Measurements from ENCODE around the gene RAP1GAP2. TPM values are rescaled to one million over a fixed set of nuclear protein-coding genes. Genes with fewer than 3 reads are reported as not detected.
A peak's percentile ranks its signal among the peaks of the same experiment; 100 is the strongest.
"Not testable (repeated sequence)": the region's sequence is repeated elsewhere in the genome, so short reads cannot be mapped to it uniquely, and the experiment has no call there.

RAP1GAP2 gene
- total RNA-seq, 2 donors from 2014 or later: 77.3 to 109 TPM

DNA sequence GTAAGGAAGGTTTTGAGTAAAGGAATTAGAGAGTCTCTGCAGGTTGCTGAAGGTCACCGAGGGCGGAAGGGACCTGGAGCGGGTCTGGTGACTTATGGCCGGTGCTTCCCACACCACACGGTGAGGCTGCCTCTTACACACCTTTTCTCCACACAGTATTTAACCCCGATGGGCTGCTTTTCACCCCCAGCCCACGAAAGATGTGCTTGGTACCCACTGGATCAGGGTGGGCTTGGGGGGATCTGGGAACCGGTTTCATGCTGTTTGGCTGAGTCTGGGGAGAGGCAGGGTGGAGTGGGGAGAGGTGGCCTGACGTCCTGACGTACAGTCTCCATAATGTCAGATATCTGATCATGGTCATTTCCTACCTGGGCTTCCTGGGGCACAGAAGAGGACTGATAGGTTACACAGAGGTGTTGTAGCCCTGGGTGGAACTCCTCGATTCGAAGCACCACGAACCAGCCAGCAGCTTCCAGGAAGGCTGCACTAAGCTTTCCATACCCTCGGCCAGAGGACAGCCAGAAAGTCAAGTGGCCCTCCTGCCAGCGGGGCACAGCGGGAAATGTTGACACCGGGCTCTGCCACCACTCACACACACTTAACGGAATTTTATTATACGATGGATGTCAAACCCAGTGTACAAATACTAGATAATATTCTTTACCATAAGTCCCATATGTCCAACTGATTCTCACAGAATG lies 233.1 kb downstream of the RAP1GAP2 start:
- ATAC-seq (no peak), DNase-seq (no peak)
- Mint-ChIP-seq H3K36me3 (ENCODE audit: low read depth) (peaks cover 5% of the 10 kb centered on the region), H3K4me1 (peaks cover 3% of the 10 kb centered on the region), H3K27ac (no peak overlapping the region), H3K4me3 (no peak overlapping the region), H3K27me3 (no peaks in the 10 kb centered on the region)
- H3K9me3 ChIP-seq (ENCODE audit: control insufficient read depth, low read length, poor library complexity, severe bottlenecking): no peaks in the 10 kb centered on the region

DNA sequence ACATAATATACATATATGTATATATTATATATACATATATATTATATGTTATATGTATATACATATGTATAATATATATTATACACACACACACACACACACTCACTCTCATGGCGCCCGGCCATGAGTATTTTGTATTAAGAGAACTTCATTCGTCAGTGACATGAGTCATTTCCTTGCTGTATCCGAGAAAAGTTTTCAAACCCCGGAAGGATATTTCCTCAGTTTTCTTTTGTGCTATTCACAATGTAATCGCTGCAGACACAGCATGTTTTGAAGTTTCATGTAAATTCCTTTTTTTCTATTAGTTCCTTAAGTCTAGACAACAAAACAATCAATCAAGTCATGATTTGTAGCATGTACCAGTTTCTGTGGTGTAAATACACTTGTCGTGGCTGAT lies 233.9 kb downstream of the RAP1GAP2 start:
- no peak for DNase-seq
- H3K4me1 Mint-ChIP-seq: peaks cover 3% of the 10 kb centered on the region
- no peak overlapping the region for H3K4me3 Mint-ChIP-seq
- H3K27ac Mint-ChIP-seq: no peak overlapping the region
- no peak for ATAC-seq
- H3K27me3 Mint-ChIP-seq: no peaks in the 10 kb centered on the region
- H3K36me3 Mint-ChIP-seq (ENCODE audit: low read depth): peaks cover 5% of the 10 kb centered on the region
- H3K9me3 ChIP-seq (ENCODE audit: control insufficient read depth, low read length, poor library complexity, severe bottlenecking): no peaks in the 10 kb centered on the region

DNA sequence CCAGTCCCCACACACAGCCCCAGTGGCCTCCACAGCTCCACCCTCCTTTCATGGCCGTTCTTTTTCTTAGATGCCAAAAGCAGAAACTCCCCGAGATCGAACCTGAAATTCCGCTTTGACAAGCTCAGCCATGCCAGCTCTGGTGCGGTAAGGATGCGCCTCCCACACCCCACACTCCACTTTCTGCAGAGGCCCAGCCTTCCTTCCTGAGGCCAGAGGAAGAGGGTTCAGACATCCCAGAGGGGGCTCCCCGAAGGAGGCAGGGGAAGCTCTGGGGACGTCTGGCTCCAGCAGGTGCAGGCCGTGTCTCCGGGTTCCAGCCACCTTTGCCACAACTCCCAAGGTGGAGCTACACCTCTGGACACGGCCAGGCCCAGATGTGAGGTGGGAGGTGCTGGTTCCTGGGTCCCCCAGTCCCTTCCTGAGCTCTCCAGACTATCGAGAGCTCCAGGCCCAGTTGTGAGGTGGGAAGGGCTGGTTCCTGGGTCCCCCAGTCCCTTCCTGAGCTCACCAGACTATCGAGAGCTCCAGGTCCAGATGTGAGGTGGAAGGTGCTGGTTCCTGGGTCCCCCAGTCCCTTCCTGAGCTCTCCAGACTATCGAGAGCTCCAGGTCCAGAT lies 234.7 kb downstream of the RAP1GAP2 start:
- not testable (repeated sequence) for H3K4me3 Mint-ChIP-seq; H3K9me3 ChIP-seq (ENCODE audit: control insufficient read depth, low read length, poor library complexity, severe bottlenecking); ATAC-seq; H3K27me3 Mint-ChIP-seq; H3K36me3 Mint-ChIP-seq (ENCODE audit: low read depth); DNase-seq; H3K4me1 Mint-ChIP-seq; H3K27ac Mint-ChIP-seq

DNA sequence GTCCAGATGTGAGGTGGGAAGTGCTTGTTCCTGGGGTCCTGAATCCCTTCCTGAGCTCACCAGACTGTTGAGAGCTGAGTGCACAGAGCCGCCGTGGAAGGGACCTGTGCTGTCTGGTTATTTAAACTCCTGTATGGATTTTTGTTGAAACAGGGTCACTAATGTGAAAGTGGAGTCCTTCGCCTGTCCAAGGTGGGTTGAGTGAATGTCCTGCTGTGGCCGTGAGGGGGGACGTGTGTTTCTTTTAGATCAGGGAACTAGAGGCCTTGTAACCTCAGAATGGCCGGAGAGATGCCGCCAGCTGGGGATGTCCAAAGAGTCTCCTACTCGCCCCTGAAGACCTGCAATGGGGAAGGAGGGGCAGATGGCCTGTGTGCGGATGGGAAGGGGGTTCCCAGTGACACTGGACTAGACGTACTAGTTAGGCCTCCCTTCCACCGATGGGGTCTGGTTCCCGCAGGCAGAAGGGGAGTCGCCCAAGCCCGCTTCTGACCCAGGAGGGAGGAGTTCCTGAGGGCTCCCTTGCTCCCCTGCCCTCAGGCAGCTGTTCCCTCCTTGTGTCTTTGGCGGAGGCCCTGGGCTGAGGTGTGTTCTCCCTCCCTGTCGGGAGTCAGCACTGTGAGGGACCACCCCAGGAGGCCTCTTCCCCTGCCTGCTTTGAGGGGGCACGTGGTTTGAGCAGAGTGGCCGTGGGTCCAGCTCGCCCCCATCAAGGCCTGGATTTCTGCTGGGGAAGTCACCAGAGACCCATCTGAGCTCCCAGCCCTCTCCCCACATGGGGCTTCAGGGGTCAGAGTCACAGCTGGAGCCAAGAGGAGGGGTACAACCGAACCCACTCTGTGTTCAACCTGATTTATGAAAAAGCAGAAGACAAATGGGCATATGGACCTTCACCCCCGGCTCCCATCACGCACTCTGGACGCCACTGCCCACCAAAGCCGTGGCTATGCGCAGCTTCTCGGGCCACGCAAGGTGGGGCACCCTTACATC lies 236.3 kb downstream of the RAP1GAP2 start:
- no peak for ATAC-seq
- Mint-ChIP-seq H3K4me3 (no peak overlapping the region), H3K27ac (no peak overlapping the region), H3K36me3 (ENCODE audit: low read depth) (peaks cover 5% of the 10 kb centered on the region), H3K4me1 (peaks cover 9% of the 10 kb centered on the region), H3K27me3 (no peaks in the 10 kb centered on the region)
- no peaks in the 10 kb centered on the region for H3K9me3 ChIP-seq (ENCODE audit: control insufficient read depth, low read length, poor library complexity, severe bottlenecking)
- no peak for DNase-seq

DNA sequence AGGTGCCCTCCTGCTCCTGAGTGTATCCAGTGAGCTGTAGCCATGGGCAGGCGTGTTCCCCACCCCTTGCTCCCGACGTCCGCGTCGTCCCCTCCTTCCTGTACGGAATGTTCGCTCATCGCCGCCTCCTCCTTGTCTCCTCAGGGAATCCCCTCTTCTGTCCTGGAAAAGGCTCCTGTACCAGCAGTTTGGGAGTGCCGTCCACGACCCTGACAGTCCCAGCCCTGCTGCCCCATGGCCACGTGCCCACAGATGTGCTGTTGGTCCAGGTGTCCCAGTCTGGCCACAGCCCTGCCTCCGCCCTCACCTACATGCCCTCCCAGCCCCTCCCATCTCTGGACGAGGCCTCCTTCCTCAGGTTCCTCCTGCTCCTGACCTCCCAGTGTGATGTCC lies 237.0 kb downstream of the RAP1GAP2 start:
- H3K9me3 ChIP-seq (ENCODE audit: control insufficient read depth, low read length, poor library complexity, severe bottlenecking): no peaks in the 10 kb centered on the region
- DNase-seq (no peak), ATAC-seq (no peak)
- H3K27me3 Mint-ChIP-seq: no peaks in the 10 kb centered on the region
- H3K36me3 Mint-ChIP-seq (ENCODE audit: low read depth): no peaks in the 10 kb centered on the region
- peaks cover 6% of the 10 kb centered on the region for H3K4me1 Mint-ChIP-seq
- no peak overlapping the region for H3K27ac Mint-ChIP-seq
- no peak overlapping the region for H3K4me3 Mint-ChIP-seq

DNA sequence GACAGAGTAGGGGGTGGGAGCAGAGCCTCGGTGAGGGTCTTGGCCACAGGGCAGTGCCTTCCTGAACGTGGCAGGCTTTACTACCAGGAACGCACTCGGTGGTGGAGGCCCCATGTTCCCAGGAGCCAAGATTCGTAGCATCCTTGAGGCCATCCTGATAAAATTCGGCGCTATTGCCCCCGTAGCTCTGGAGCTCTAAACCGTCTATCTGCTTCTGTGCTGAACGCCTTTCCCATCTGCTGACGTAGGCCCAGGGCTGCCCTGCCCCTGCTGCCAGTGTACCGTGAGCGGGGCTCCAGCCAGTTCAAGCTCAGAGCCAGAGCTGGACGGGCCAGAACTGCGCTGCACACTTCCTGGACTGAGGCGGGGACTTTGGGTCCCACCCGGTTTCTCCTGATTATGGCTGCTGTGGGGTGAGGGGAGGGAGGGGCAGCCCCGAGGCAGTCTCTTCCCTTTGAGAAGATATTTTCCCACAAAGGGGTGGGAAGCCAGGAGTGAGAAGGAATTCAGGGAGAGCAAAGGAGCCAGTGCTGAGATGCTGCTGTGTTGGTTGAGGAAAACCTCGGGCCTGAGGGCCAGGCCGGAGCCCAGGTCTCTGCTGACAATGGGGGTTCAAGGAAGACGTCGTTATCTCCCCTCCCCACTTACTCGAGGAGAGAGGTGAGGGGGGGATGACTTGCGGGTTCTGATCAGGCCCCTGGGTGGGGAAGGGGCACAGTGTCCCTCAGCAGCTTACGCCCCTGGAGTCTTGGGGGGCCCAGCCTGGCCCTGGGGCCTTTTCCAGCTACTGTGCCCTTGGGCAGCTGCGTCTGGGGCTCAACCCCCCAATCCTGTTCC lies 237.7 kb downstream of the RAP1GAP2 start:
- H3K9me3 ChIP-seq (ENCODE audit: control insufficient read depth, low read length, poor library complexity, severe bottlenecking): no peaks in the 10 kb centered on the region
- ATAC-seq: no peak
- no peak overlapping the region for H3K27ac Mint-ChIP-seq
- H3K36me3 Mint-ChIP-seq (ENCODE audit: low read depth): no peaks in the 10 kb centered on the region
- no peak for DNase-seq
- no peak overlapping the region for H3K4me3 Mint-ChIP-seq
- H3K4me1 Mint-ChIP-seq: peaks cover 7% of the 10 kb centered on the region
- H3K27me3 Mint-ChIP-seq: no peaks in the 10 kb centered on the region

DNA sequence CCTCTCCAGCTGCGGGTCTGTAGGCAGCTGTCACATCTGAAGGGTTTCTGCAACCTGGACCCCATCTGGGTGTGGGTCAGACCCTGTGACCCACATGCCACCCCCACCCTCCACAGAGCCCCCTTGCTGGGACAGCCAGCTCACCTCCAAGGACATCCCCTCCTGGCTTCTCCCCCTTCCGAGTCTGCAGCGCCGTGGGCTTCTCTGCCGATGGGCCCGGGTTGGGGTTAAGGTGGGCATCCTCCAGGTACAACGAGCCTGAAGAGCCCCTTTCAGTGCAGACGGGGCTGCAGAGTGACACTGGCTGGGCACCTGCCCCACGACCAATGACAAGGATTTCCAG lies 238.3 kb downstream of the RAP1GAP2 start:
- H3K36me3 Mint-ChIP-seq (ENCODE audit: low read depth): no peaks in the 10 kb centered on the region
- no peak overlapping the region for H3K27ac Mint-ChIP-seq
- H3K27me3 Mint-ChIP-seq: no peaks in the 10 kb centered on the region
- ATAC-seq: no peak
- no peak for DNase-seq
- H3K4me3 Mint-ChIP-seq: no peak overlapping the region
- peaks cover 11% of the 10 kb centered on the region for H3K4me1 Mint-ChIP-seq
- H3K9me3 ChIP-seq (ENCODE audit: control insufficient read depth, low read length, poor library complexity, severe bottlenecking): no peaks in the 10 kb centered on the region

DNA sequence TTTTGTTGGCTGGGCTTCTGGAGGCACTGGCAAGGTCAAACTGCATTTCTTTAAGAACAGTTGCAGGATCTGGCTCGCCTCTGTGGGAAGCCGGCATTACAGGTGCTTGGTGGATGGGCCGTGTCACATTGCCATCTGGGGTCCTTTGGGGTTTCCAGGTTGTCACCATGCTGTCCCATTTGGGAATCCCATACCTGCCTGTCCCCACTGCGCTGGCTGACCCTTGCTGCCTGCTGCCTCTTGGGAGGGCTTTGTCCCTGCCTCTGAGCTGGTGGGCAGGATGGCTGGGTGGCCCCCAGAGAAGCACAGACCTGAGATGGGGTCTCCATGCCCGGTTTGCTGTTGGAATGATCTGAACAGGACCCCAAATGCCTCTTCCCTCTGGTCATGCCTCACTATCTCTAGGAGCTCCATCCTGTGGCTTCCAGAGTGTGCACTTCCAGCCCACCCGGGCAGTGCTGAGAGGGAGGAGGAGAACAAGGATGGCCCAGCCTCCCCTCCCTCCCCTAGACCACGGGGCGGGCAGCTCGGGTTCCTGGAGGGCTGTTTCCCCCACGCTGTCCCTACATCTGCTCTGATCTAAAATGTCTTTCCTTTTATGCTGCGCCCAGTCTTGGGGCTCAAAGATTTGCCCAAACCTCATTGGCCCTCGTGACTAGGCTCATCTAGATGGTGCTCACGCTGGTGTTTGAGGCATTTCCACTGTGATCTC lies 239.2 kb downstream of the RAP1GAP2 start:
- H3K27ac Mint-ChIP-seq: peak overlapping the region; percentile 9
- DNase-seq: no peak

DNA sequence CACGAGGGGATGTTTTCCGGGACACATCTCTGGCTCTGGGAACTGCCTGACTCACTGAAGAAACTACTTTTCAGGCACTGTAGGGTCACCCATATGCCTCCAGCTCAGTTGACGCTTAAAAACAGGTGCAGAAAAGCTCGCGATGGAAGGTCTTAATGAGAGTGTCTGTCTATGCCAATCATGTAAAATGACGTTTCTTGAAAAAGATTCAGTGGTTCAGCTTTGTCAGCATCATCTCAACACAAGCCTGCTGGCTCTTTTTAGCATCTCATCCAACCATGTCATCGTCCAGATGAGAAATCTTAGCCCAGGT lies 239.7 kb downstream of the RAP1GAP2 start:
- no peak for ATAC-seq
- Mint-ChIP-seq H3K36me3 (ENCODE audit: low read depth) (no peaks in the 10 kb centered on the region), H3K4me3 (no peak overlapping the region), H3K4me1 (peaks cover 17% of the 10 kb centered on the region), H3K27ac (peak overlapping the region; percentile 9), H3K27me3 (no peaks in the 10 kb centered on the region)
- no peaks in the 10 kb centered on the region for H3K9me3 ChIP-seq (ENCODE audit: control insufficient read depth, low read length, poor library complexity, severe bottlenecking)
- DNase-seq: no peak

More for the DNA sequence above, 239.2 kb downstream of the RAP1GAP2 start:
- Mint-ChIP-seq H3K27me3 (no peaks in the 10 kb centered on the region), H3K36me3 (ENCODE audit: low read depth) (no peaks in the 10 kb centered on the region), H3K4me1 (peaks cover 17% of the 10 kb centered on the region), H3K4me3 (no peak overlapping the region)
- H3K9me3 ChIP-seq (ENCODE audit: control insufficient read depth, low read length, poor library complexity, severe bottlenecking): no peaks in the 10 kb centered on the region
- no peak for ATAC-seq

DNA sequence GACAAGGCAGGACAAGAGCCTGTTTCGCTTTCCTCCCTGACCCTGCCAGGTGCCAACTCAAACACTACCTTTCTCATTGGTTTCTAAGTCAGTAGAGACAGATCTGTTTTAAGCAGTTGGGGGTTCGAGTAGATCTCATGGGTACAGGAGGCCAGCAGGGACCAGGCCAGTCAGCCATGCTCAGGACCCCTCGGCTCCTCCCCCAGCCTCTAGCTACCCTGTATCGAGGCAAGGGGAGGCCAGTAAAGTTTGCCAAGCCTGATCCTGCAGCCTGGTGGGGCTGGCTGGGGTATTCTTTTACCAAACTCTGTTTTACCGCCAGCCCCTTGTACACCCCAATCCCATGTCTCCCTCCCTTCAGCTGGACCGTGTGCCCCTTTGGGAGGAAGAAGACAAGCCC lies 240.6 kb downstream of the RAP1GAP2 start:
- Mint-ChIP-seq H3K36me3 (ENCODE audit: low read depth) (no peaks in the 10 kb centered on the region), H3K27me3 (no peaks in the 10 kb centered on the region), H3K4me3 (no peak overlapping the region), H3K4me1 (peaks cover 17% of the 10 kb centered on the region), H3K27ac (no peak overlapping the region)
- ATAC-seq: no peak
- DNase-seq: no peak
- H3K9me3 ChIP-seq (ENCODE audit: control insufficient read depth, low read length, poor library complexity, severe bottlenecking): no peaks in the 10 kb centered on the region

DNA sequence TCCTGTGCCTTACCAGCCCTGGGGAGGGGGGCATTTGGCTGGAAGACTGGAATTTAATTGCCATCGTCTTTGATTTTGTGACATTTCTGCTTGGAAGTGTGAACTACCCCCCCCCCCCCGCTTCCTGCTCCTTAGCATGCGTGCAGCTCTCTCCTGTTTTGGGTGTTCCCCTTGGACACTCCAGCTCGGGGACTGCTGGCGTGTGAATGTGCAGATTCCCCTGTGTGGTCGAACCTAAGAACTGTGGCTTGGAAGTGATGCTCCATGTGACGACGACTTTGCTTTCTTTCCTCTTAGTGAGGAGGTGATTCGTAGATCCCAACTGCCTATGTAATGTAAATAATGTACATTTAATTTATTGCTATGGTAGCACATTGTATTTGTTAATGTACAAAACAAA lies 241.0 kb downstream of the RAP1GAP2 start:
- DNase-seq (no peak), ATAC-seq (no peak)
- H3K36me3 Mint-ChIP-seq (ENCODE audit: low read depth): no peaks in the 10 kb centered on the region
- H3K4me1 Mint-ChIP-seq: peaks cover 17% of the 10 kb centered on the region
- no peaks in the 10 kb centered on the region for H3K9me3 ChIP-seq (ENCODE audit: control insufficient read depth, low read length, poor library complexity, severe bottlenecking)
- H3K27me3 Mint-ChIP-seq: no peaks in the 10 kb centered on the region
- H3K27ac Mint-ChIP-seq: no peak overlapping the region
- no peak overlapping the region for H3K4me3 Mint-ChIP-seq

DNA sequence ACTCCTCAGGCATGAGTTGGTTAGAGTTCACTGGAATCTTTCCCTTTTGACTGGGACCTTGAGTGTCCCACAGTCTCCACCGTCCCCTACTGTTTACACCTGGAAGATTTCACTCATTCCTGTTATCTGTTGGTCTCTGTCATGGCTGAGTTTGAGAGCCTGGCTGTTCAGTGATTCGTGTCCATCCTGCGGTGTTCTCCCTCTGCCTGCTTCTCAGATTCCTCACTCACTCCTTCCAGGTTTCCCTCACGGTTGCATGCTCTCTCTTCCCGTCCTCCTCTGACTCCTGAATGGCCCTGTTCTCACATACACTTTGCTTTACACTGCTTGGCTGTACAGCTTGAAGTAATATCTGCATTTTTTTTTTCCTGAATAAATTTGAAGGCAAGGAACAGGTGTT lies 242.7 kb downstream of the RAP1GAP2 start:
- ATAC-seq (no peak), DNase-seq (no peak)
- H3K4me3 Mint-ChIP-seq: no peak overlapping the region
- no peaks in the 10 kb centered on the region for H3K36me3 Mint-ChIP-seq (ENCODE audit: low read depth)
- H3K9me3 ChIP-seq (ENCODE audit: control insufficient read depth, low read length, poor library complexity, severe bottlenecking): no peaks in the 10 kb centered on the region
- peaks cover 17% of the 10 kb centered on the region for H3K4me1 Mint-ChIP-seq
- no peaks in the 10 kb centered on the region for H3K27me3 Mint-ChIP-seq
- H3K27ac Mint-ChIP-seq: peak overlapping the region; percentile 34
